MV-4-11 (cell line): Measurements from ENCODE around the gene UNC93B1.

Source experiments
- DNase-seq: peaks from one replicate; lab custom pipeline; 2025; lab: John Stamatoyannopoulos, UW

Gene UNC93B1

DNA sequence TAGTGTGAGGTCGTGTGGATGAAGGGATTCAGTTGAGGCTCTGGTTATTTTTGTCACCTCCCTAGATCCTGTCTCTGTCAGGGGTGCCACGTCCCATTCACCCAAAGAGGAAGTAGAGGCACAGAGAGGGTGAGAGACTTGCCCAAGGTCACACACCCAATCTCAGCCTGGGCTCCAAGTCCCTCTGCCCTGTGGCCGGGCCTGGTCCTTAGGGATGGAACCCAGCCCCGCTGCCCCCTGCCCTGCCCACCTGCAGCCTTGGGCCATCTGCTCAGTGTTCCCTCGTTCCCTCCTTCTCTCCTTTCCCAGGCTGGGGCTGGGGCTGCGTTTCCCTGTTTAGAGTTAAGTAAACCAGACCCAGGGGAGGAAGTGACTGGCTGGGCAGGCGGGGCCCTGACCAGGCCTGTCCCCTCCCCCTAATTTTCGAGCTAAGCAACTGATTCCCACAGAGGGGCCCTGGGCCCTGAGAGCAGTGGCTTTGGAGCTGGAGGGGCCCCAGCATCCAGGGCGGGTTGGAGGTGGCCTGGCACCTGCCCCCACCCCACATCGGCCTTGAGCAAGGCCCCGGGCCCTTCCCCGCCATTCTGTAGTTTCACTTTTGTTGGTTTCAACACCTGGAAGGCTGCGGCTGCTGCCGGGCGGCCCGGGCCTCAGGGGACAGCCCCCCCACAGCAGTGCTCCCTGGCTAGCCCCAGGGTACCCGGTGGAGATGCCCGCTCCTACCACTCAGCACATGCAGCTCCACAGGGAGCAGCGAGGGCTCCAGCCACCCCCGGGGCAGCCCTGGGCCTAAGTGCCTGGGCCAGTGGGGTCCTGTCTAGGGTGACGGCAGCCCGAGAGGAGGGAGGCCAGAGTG is 36.4 kb upstream of the UNC93B1 start:
- DNase-seq: peak; percentile 71

DNA sequence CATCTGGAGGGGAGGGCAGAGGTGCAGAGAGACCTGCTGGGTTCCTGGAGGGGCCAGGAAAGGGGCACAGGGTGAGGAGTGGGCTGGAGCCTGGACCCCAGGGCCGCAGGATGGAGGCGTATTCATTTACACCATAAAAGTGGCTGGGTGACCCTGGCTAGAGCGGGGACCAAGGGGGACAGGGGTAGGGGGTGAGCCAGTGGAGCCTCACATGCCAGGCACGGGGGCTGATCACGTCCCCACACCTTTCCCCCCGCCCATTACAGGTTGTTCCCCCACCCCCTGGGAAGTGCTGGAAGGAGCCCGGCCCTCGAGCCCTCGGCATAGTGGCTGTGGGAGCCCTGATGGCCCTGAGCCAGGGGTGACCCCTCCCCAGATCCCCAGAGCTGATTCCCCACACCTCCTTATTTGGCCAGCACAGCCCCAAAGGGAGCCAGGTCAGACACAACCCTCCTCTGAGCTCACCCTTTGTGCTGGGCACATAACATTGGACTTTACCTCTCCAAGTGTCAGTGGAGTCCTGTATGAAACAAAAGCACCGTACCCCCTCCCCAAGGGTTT is 35.7 kb upstream of the UNC93B1 start:
- no peak for DNase-seq

DNA sequence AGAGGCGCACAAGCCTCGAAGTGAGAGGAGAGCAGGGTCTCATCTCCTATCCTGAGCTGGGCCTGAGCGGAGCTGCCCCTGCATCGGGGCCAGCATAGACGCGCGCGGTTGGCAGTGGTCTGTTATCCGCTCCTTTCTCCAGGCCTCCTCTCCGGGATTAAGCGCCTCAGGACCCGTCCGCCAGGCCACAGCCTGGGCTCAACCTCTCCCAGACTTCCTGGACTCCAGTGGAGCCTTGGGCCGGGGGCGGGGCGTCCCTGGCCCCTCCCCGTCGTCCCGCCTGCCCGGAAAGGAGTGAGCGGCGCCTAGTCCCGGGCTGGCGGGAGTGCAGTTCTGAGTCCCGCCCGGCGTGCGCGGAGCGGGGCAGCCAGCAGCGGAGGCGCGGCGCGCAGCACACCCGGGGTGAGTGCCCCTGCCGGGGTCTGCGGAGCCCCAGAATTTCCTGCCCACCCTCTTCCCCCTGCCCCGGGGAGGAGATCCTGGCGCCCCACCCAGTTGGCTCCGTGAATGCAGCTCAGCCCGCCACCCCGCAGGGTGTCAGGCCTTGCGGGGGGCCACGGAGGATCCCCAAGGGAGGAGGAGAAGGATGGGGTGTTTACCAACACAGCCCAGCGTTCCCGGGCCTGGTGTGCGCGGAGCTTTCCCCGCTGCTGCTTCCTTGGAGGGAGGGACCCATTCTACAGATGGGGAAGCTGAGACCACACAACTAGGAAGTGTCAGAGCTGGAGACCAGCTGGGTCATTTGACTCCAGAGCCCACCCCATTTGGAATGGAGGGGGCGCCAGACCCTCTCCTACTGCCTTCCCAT is 35.0 kb upstream of the UNC93B1 start, which contains the start of gene TCIRG1:
Gene TCIRG1 (plus strand): TSS at position 308 of the 808 bp plus-strand sequence. CDS start 2,247 bp downstream, outside the sequence.
- peak; percentile 84 for DNase-seq

DNA sequence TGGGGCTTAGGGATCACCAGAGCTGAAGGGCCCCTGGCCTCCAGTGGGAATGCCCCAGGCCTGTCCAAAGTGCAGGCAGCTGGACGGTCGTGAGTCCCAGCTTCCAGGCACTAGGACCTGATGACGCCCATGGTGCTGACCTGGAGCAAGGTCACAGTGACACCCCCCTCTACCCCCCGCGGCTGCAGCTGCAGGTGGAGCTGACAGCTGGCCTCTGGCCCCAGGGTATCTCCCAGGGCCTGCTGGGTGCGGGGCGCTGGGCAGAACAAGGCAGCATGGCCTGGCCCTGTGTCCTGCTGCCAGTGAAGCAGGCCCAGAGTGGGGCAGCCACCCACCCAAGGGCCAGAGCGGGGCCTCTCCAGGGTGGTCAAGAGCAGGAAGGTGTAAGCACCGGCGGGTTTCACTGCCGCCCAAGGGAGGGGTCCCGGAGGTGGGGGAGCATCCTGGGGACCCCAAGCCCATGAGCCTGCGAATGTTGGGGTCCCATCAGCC is 34.4 kb upstream of the UNC93B1 start:
- DNase-seq: no peak

DNA sequence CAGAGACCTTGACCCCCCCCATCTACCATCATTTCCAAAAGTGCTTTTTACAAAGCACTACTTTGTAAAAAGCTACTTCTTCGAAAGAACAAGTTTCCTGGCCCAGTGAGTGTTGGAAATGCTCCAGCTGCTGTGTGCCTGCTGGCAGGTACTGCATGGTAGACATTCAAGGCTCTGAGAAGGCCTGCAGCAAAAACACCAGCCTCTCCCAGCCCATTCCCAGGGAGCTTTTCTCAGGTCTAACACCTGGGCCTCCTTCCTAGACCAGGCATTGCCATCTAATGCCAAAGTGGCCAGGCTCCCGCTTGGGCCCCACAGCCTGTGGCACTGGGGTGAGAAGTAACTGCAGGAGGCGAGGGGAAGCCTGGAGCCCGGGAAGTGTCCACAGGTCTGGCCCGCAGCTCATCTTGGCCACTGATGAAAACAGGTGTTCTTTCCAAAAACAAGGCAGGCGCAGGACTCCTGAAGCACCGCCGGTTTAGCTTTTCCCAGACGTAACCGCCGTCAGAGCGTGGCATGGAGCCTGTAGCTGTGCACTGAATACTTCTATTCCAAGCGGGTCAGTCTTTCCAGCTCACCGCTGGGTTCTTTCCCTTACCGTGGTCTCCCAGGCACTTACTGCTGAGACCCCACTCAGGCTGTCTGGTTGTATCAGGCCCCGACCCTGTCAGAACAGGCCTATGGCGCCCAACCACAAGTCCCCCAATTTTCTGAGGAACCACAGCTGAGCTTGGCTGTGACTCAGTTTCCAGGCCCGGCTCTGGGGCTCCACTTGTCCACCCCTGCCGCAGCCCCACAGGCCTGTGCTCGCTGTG is 33.7 kb upstream of the UNC93B1 start:
- DNase-seq: peak; percentile 42

DNA sequence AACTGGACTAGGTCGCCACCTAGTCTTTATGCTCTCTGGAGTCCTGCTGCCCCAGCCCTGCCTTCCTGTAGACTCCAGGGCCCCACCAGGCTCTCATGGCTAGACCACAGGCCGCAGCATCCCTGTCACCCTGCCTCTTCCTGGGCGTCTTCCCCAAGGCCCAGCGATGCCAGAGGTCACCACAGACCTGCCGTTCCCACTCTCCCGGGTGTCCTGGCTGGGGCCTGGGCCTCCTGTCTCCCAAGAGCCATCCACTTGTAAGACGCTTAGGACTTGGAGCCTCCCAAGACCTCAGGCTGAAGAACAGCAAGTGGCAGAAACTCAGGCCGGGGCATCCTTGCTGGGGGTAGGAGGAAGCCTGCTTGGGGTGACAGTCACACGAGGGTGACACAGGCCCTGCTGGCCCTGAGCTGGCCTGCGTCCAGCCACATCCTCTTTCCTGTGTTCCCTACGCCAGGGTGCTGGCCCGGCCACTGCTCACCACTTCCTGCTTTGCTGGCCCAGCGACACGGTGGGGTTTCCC is 32.9 kb upstream of the UNC93B1 start:
- peak; percentile 84 for DNase-seq

DNA sequence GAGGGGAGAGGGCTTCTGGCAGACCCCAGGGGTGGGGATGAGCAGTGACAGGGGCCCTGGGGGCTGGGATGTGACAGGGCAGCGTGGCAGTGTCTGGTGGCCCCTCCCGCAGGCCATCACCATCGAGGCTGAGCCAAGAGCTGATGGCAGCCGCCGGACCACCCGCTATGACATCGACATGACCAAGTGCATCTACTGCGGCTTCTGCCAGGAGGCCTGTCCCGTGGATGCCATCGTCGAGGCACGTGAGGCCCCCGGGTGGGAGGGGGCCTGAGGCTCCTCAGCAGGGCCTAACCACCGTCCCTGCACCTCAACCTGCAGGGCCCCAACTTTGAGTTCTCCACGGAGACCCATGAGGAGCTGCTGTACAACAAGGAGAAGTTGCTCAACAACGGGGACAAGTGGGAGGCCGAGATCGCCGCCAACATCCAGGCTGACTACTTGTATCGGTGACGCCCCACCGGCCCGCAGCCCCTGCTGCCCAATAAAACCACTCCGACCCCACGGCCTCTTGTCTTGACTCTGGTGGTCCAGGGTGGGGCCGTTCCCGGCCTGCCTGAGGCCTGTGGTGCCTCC is 32.3 kb upstream of the UNC93B1 start:
- DNase-seq: peak; percentile 71

DNA sequence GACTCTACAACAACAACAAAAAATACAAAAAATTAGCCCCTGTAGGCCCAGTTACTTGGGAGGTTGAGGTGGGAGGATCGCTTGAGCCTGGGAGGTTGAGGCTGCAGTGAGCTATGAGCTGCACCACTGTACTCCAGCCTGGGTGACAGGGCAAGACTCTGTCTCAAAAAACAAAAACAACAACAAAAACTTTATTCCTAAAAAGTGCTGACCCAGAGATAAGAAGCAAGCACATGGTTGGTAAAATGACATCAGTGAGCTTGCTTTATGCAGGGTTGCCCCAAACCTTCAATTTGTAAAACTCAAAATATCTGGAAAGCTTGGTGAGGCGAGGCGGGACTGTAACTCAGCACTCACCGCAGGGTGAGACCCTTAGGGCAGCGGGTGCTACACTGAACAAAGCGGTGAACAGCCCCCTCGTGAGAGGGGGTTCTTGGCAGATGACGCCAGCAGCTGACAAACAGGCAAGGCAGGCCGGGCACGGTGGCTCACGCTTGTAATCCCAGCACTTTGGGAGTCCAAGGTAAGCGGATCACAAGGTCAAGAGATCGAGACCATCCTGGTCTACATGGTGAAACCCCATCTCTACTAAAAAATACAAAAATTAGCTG is 31.5 kb upstream of the UNC93B1 start:
- no peak for DNase-seq

DNA sequence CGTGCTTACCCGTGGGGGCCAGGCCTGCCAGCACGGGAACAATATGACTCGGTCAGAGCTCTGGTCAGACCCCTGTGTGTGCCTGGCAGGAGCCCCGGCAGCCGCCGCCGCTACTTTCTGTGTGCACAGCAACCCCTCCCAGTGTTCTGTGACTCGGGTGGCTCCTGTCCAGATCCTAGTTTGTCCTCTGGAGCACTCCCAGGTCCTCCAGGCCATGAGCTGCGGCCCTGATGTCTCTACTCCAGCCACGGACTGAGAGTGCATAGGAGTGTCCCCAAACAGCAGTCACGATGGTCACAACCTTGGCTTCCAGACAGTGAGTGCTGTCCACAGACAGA is 29.8 kb upstream of the UNC93B1 start:
- no peak for DNase-seq

DNA sequence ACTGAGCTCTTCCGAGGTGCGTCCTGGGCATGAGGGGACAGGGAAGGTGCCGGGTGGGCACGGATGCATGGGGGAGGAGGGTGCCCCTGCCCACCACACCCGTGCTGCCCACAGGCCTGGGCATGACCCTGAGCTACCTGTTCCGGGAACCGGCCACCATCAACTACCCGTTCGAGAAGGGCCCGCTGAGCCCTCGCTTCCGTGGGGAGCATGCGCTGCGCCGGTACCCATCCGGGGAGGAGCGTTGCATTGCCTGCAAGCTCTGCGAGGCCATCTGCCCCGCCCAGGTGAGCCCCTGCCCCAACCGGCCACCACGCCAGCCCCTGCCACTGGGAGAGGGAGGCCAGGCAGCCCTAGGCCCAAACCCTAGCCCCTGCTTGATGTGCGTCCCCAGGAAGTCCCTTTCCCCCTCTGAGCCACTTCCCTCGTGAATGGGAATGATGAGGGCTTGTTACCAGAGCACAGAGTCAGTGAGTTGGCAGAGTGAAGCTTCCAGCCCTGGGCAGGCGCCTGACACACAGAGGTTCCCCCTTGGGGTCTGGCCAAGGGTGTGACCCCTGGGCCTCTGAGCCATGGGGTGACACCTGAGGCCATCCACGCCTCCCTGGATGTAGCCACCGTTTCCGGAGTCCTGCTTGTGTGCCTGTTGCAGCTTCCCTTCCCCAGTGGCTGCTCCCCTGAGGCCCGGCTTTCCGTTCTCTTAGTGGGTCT is 29.3 kb upstream of the UNC93B1 start:
- DNase-seq: no peak

DNA sequence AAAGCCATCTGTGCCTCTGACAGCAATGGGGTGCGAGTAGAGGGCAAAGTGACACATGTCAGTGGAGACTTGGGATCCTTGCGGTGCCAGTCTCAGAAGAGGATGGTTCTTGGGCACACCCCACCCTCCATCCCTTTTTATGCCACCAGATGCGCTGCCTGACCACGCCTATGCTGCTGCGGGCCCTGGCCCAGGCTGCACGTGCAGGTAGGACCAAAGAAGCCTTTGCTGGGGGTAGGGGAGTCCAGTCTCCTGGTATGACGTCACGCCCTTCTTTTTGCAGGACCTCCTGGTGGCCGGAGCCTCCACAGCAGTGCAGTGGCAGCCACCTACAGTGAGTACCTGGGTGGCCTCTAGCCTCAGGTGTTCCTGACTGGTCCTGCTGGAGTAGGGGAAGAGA is 28.1 kb upstream of the UNC93B1 start:
- DNase-seq: no peak

DNA sequence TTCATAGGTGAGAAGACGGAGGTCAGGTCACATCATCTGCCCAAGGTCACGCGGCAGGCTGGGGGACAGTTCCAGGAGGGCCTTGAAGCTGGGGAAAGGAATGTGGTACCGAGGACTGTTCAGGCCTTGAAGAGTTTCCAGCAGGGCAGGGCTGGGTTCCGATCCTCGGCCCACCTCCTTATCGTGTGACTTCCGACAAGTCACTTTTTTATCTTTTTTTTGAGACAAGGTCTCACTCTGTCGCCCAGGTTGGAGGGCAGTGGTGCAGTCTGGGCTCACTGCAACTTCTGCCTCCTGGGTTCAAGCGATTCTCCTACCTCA is 27.2 kb upstream of the UNC93B1 start:
- DNase-seq: no peak

DNA sequence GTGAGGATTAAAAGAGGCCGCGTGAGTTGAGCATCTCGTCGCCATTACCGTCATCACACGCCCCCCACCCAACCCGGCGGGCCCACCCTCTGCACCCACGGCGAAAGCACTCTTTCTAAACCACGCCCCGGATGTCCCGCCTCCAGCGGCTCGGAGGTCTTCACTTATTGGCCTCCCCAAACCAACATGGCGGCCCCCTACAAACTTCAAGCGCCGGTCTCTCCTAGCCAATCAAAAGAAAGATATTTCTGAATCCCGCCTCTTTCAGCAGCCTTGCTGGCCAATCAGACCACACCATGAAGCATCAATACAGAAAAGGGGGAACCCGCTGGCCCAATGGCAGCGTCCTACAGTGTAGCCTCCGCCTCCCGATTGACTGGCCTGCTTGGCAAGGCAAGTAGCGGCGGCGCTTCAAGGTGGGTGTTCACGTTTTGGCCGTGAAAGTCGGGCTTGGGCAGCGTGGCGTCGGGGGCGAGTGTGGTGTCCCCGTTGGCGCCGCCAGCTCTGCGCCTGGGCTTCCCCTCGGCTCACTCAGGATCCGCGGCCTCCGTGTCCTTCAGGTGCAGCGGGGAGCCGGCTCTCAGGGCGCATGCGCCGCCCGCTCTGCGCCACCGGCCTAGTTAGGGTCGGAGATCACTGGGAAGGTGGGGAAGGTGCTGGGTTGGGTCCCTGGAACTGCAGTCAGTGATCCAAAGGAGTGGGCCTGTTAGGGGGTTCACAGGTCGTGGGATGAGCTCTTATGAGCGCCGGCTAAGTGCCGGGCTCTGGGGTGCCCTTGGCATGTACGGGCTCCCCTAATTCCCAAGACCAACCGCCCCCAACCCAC is 26.6 kb upstream of the UNC93B1 start, which contains the start of gene NDUFS8:
Gene NDUFS8 (plus strand): TSS at position 364 of the 826 bp plus-strand sequence. CDS start 1,471 bp downstream, outside the sequence.
- peak; percentile 100 for DNase-seq

DNA sequence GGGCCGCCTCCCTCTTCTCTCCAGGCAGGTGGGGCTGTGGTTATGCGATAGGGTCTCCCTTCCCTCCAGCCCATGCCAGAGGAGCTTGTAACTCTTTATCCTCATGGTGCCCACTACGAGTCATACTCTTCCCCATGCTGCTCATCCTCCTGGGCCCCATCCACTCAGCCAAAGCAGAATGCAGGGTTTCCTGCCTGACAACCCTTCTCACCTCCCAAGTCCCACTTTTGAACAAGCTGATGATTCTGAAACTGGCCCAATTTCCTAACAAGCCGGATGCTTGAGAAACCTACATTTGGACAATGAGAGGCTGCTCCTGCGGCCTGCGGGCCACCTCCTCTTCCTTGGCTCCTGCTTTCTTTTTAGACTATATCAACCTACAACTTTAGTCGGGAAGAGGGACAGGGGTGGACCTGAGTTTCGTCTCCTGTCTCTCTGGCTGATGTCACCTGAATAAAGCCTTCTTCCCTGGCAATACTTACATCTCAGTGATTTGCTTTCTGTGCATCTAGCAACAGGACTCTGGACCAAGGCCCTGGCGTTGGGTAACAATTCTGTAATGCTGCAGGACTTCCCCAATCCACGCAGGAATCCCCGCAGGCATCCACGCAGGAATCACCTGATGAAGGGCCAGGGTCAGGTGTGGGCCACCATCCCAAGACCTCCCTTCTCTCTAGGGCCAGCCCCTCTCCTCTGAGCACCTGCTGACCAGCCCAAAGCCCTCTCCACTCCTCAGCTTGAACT is 25.1 kb upstream of the UNC93B1 start:
- peak; percentile 16 for DNase-seq

DNA sequence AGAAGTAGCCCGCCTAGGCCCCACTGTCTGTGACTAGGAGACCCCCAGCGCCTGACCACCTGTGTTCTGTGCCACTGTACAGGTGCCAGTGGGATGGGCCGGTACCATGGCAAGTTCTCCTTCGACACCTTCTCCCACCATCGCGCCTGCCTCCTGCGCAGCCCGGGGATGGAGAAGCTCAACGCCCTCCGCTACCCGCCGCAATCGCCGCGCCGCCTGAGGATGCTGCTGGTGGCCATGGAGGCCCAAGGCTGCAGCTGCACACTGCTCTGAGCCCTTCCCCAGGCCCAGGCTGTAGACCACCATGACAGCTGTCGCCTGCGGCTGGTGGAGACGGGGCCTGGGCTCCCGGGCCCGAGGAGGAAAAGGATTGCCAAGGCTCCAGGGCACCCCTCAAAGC is 23.8 kb upstream of the UNC93B1 start:
- no peak for DNase-seq

DNA sequence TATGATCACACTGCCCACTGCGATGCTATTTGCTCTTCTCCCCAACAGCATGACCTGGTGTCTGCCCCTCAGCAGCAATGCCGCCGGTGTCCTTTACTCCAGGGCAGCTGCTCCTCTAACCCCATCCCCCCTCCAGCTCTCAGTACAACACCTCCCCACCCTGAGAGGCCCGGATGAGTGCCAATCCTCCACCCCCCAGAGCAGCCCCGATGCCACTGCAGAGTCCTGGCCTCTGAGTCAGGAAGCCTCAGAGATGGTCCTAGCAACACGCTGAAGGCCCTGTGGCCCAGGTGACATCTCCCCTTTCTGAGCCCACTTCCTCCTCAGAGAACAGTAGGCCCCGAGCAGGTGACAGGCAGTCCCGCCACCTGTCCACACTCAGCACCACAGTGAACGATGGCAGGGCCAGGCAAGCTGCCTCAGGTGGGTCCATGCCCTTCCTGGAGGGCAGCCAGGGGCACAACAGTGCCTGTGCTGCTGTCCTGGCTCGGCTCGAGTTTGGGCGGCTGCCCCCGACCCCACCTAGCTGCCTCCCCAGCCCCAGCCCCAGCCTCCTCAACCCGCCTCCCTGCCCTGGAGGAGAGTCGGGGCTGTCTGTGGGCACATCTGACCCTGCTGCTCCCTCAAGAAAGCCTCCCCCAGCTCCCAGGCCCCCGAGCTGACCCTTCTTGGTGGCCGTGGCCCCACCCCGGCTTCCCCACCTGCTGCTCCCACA is 22.7 kb upstream of the UNC93B1 start:
- no peak for DNase-seq

DNA sequence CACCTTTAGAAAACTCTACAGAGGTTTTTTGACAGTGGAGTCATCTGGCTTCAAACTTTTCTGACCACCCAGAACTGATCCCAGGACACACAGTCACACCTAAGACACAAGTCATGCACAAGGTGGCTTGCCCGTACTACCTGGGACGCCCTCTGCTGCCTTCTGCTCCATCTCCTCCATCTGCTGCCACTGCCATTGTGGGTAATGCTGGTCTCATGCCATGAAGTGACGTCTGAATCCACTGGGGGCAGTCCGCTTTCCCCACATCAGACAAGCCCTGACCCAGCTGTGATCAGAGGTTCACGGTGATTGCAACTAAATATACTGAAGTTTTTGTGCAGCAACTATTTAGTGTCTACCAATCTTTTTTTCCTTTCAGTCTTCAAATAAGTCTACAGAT is 21.1 kb upstream of the UNC93B1 start:
- peak; percentile 24 for DNase-seq

DNA sequence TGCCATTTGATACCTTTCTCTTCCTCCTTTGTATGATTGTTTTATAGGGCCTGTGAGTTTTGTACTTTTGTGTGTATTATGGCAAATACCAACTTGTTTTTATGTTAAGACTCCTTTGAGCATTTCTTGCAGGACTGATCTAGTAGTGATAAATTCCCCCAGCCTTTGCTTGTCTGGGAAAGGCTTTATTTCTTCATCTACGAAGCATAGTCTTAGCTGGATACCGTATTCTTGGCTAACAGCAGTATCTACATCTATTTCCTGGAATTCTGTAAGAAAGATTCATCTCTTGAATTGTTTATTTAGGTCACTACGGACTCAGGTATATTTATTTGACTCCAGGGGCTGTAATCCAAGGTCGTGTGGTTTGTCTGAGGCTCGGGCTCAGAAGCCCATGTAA is 20.6 kb upstream of the UNC93B1 start:
- no peak for DNase-seq
